Subcutaneous abdominal adipose tissue (tissue), 5 donors: ENCODE measurements around the gene HSPA1B.
"Not testable (repeated sequence)": the region's sequence is repeated elsewhere in the genome, so short reads cannot be mapped to it uniquely, and the experiment has no call there.

ENCODE experiments used
- H3K27ac ChIP-seq: one replicate; pipeline ENCODE4 v1.7.0; 2013; ENCODE audit warnings: low read depth, mild to moderate bottlenecking, inconsistent platforms, low read length, moderate library complexity
- H3K27me3 ChIP-seq, 5 donors: one replicate each; pipeline ENCODE4 v1.7.0; 2013; ENCODE audit warnings: low read length in 5 of 5, inconsistent platforms in 1 of 5; ENCODE audit not compliant: control insufficient read depth in 5 of 5, insufficient read depth in 4 of 5
- H3K36me3 ChIP-seq, 5 donors: one replicate each; pipeline ENCODE4 v1.7.0; 2013; ENCODE audit warnings: low read length in 5 of 5; ENCODE audit not compliant: control insufficient read depth in 5 of 5, insufficient read depth in 5 of 5
- H3K4me1 ChIP-seq, 5 donors: one replicate each; pipeline ENCODE4 v1.7.0; 2013; ENCODE audit warnings: low read length in 5 of 5, mild to moderate bottlenecking in 3 of 5, moderate library complexity in 1 of 5; ENCODE audit not compliant: control insufficient read depth in 5 of 5, insufficient read depth in 5 of 5
- H3K4me3 ChIP-seq, 5 donors: one replicate each; pipeline ENCODE4 v1.7.0; 2013; ENCODE audit warnings: low read length in 5 of 5, low read depth in 1 of 5
- H3K9ac ChIP-seq, 5 donors: one replicate each; pipeline ENCODE4 v1.7.0; 2013; ENCODE audit warnings: low read length in 5 of 5, mild to moderate bottlenecking in 4 of 5, moderate library complexity in 3 of 5
- H3K9me3 ChIP-seq, 5 donors: one replicate each; pipeline ENCODE4 v1.7.0; 2013; ENCODE audit warnings: low read length in 5 of 5; ENCODE audit not compliant: control insufficient read depth in 5 of 5
- donor health status: healthy.
- donor health status: healthy.
- donor health status: healthy.
- donor health status: healthy.
- donor health status: healthy.

The HSPA1B gene

DNA sequence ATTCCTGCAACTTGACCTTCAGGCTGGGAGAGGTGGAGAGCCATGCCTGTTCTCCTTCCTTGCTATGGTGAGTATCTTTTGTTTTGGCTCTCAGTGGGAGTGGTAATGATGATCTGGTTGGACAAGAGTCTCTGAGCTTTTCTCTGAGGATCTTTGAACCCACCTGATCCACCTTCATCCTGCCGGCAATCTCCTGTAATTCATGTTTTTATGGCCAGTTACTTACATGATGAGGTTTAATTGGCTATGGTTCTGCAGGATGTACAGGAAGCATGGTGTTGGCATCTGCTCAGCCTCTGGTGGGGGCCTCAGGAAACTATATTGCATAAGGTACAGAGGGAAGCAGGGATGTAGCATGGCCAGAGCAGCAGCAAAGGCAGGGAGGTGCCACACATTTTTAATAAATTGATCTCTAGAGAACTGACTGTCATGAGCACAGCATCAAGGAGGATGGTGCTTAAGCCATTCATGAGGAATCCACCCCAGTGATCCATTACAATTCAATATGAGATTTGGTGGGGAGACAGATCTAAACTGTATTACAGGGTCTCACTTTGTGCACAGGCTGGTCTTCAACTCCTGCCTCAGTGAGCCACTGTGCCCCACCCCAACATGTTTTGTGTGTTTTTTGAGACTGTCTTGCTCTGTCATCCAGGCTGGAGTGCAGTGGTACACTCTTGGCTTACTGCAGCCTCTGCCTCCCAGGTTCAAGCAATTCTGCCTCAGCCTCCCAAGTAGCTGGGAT lies 10.0 kb downstream of the HSPA1B start:
- Histone ChIP-seq H3K9ac (peak overlapping the region in 2 of 5 donors; percentile 0 to 44), H3K9me3 (no peaks in the 10 kb centered on the region), H3K4me3 (peak overlapping the region in 2 of 5 donors; percentile 12 to 24), H3K4me1 (peaks cover 5 to 48% (median 31%) of the 10 kb centered on the region in 5 donors), H3K27ac (peak overlapping the region; percentile 97), H3K27me3 (no peaks in the 10 kb centered on the region), H3K36me3 (peaks cover 6 to 42% (median 37%) of the 10 kb centered on the region in 5 donors)

DNA sequence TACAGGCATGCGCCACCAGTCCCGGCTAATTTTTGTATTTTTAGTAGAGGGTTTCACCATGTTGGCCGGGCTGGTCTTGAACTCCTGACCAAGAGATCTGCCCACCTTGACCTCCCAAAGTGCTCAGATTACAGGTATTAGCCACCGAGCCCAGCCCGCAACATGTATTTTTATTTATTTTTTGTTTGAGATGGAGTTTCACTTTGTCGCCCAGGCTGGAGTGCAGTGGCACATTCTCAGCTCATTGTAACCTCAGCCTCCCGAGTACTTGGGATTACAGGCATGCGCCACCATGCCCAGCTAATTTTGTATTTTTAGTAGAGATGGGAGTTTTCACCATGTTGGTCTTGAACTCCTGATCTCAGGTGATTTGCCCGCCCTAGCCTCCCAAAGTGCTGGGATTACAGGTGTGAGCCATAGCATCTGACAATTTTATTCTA lies 10.6 kb downstream of the HSPA1B start:
- Histone ChIP-seq H3K4me1 (peaks cover 5 to 45% (median 31%) of the 10 kb centered on the region in 5 donors), H3K36me3 (peaks cover 6 to 46% (median 37%) of the 10 kb centered on the region in 5 donors), H3K4me3 (peak overlapping the region in 1 of 5 donors; percentile 24)
- not testable (repeated sequence) for H3K27me3 ChIP-seq, H3K27ac ChIP-seq, H3K9me3 ChIP-seq, H3K9ac ChIP-seq

- no peak overlapping the region for H3K4me3 ChIP-seq
- H3K27me3 ChIP-seq, result no peaks in the 10 kb centered on the region
- no peak overlapping the region for H3K9ac ChIP-seq
- no peak overlapping the region for H3K27ac ChIP-seq
- H3K4me1 ChIP-seq, result peaks cover 5 to 41% (median 31%) of the 10 kb centered on the region in 5 donors
- peaks cover 6 to 46% (median 37%) of the 10 kb centered on the region in 5 donors for H3K36me3 ChIP-seq
- no peaks in the 10 kb centered on the region for H3K9me3 ChIP-seq
Measured at GRCh38 chr6:31838968-31839367, 11.4 kb downstream of the HSPA1B start.

GRCh38 chr6:31839779-31840126 lies 12.2 kb downstream of the HSPA1B start:
- not testable (repeated sequence) for H3K9ac ChIP-seq, H3K4me3 ChIP-seq, H3K9me3 ChIP-seq, H3K27ac ChIP-seq, H3K27me3 ChIP-seq
- peaks cover 5 to 37% (median 30%) of the 10 kb centered on the region in 5 donors for H3K4me1 ChIP-seq
- peaks cover 6 to 46% (median 37%) of the 10 kb centered on the region in 5 donors for H3K36me3 ChIP-seq

GRCh38 chr6:31842053-31842452 lies 14.5 kb downstream of the HSPA1B start:
- Histone ChIP-seq H3K4me1 (peaks cover 0 to 14% (median 10%) of the 10 kb centered on the region in 5 donors), H3K9ac (no peak overlapping the region), H3K36me3 (peaks cover 6 to 45% (median 35%) of the 10 kb centered on the region in 5 donors), H3K9me3 (no peaks in the 10 kb centered on the region), H3K4me3 (no peak overlapping the region), H3K27me3 (no peaks in the 10 kb centered on the region), H3K27ac (no peak overlapping the region)

DNA sequence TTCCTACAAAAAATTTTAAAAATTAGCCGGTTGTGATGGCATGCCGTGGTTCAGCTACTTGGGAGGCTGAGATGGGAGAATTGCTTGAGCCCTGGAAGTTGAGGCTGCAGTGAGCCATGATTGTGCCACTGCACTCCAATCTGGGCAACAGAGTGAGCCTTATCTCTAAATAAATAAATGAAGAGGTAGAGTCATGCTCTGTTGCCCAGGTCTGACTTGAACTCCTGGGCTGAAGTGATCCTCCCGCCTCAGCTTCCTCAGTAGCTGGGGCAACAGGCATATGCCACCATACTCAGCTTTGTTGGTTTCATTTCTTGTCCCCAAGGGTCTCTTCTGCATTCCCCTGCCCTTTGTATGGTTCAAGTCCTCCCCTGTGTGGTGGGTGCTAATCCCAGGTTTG lies 17.0 kb downstream of the HSPA1B start:
- Histone ChIP-seq H3K27ac (no peak overlapping the region), H3K9me3 (no peaks in the 10 kb centered on the region), H3K27me3 (no peaks in the 10 kb centered on the region), H3K4me3 (no peak overlapping the region), H3K9ac (no peak overlapping the region), H3K36me3 (peaks cover under 1 to 21% (median 16%) of the 10 kb centered on the region in 5 donors), H3K4me1 (no peaks in the 10 kb centered on the region)

- peaks cover 0 to 4% (median 0%) of the 10 kb centered on the region in 5 donors for H3K36me3 ChIP-seq
- no peak overlapping the region for H3K9ac ChIP-seq
- no peak overlapping the region for H3K4me3 ChIP-seq
- H3K27ac ChIP-seq, result no peak overlapping the region
- no peaks in the 10 kb centered on the region for H3K27me3 ChIP-seq
- no peaks in the 10 kb centered on the region for H3K4me1 ChIP-seq
- no peaks in the 10 kb centered on the region for H3K9me3 ChIP-seq
Measured at GRCh38 chr6:31847276-31847978, 19.9 kb downstream of the HSPA1B start.

GRCh38 chr6:31850765-31851484 lies 23.4 kb downstream of the HSPA1B start:
- Histone ChIP-seq H3K4me3 (no peak overlapping the region), H3K9me3 (no peaks in the 10 kb centered on the region), H3K4me1 (no peaks in the 10 kb centered on the region), H3K36me3 (peaks cover 0 to 3% (median 0%) of the 10 kb centered on the region in 5 donors), H3K27me3 (no peaks in the 10 kb centered on the region), H3K27ac (no peak overlapping the region), H3K9ac (no peak overlapping the region)

GRCh38 chr6:31851485-31851832 lies 23.9 kb downstream of the HSPA1B start:
- Histone ChIP-seq H3K27me3 (no peaks in the 10 kb centered on the region), H3K9me3 (no peaks in the 10 kb centered on the region), H3K27ac (no peak overlapping the region), H3K4me1 (no peaks in the 10 kb centered on the region), H3K9ac (no peak overlapping the region), H3K36me3 (peaks cover 0 to 3% (median 0%) of the 10 kb centered on the region in 5 donors), H3K4me3 (no peak overlapping the region)
